NCI-H2081 (cell line): ENCODE measurements around the gene WDR45.

Experiments
- DNase-seq, 2 experiments: peaks; one replicate each; lab custom pipeline; 2025; lab: John Stamatoyannopoulos, UW

WDR45 gene

DNA sequence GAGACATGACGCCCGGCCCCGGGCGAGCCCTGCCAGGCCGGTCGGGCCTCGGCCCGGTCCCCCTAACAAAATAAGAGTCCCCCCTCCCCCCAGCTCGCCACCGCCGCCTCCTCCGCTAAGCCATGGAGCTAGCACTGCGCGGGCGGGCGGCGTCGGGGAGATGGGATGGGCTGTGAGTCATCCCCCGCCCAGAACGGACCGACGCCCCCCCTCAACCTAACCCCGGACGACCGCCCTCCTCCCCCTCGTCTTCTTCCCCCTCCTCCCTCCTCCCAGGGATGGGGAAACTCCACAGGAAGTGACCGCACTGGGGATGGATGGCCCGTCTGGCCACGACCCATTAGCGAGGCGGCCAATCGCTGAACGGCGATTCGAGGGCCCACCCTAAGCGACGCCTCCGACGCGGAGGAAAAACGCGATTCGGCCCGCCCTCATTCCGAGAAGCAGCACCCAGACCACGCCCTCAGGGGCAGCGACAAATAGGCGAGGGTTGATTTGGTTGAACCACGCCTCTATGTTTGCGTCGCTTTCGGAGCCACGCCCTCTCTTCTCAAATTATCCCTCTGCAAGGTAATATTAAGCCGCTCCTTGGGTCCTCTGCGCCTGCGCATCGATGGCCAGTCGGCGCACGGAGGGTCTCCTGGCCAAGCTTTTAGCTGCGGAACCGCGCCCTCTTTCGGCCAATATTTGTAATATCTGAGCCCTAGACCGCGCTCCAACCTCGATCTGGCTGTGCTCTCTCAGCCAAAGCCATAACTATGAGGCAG lies 36.3 kb downstream of the WDR45 start, which contains the start of gene TFE3:
Gene TFE3, minus strand, starts transcription at position 138 of the 767 bp plus-strand sequence. Its CDS starts 131 bp downstream, at position 7.
- DNase-seq: peak; percentile 98 to 99

DNA sequence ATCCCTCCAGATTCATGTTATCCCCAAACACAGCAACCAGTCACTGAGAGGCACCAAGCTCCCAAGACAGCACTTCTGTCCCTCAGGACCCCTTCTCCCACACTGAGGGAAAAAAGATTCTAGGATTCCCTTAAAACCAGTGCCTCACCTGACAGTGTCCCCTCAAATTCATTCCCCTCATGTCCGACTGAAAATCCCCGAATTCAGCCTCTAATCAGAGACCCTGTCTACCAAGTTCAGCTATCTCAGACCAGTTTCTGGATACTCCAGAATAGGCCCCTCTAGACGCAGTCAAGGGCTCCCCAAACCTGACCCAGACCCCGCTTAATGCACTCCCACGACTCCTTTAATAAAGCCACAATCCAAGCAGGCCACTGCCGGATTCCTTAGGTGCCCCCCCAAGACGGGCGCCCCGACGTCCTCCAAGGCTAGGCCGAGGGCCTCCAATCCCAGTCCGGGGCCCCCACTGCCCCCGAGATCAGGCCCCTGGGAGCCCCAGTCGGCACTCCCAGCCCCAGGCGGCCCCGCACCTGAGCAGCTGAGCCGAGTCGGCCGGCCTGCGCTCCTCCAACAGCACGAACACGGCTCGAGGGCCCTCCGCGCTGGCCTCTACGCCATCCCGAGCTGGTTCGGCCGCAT lies 37.0 kb downstream of the WDR45 start:
- DNase-seq: no peak

DNA sequence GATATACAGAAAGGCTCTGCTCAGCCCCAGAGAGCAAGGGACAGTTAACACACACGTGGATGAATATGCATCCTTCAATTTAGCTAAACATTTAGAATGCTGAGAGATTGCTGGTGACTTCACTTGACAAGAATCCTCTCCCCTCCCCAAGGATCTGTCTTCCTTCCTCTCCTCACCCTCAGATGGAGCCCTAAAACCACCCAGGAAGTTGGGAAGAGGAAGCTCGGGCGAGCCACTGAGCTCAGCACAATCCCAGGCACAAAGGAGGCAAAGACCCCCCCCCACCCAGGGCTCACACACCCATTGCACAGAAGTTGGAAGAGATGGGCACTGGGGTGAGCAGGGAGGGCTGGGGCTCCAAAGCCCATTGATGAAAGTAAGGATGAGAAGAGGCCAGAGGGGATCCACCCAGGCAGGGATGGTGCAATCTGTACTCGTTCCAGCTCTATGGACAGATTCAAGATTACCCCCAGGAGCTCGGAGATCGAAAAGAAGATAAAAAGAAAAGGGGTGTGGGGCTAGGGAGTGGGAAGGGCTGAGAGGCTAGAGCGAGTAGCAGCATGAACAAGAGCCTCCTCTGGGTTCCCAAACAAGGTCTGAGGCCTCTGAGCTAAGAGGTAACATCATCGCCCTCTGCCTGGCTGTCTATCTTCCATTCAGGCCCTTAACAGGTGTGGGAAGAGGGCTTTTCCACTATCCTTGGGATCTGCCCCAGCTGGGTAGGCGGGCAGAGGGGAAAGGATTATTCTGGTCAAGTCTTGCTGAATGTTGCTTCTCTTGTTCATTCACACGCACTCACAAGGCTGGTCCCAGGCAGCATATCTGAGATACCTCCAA lies 37.7 kb downstream of the WDR45 start:
- DNase-seq: no peak

DNA sequence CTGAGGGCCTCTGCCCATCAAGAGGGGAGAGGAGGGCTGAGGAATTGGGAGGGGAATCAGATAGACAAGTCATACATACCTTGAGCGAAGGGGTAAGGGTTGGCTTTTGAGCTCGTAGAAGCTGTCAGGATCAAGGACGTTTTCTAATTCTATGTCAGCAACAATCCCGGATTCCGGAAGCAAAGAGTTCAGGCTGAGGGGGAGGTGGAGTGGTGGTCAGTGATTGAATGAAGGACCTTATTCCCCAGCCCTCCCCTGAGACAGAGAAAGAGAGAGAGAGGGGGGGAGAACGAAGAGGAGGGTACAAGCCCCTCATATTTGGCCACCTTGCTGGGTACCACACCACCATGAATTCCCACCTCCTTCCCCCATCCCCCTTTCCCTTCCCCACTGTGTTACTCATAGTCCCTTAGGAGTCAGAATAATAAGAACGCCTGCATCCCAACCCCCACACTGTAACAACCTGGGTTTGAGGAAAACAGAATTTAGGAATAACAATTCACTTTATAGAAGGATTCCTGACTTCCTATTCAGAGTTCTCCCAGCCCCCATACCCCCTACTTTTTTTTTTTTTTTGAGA lies 39.2 kb downstream of the WDR45 start:
- DNase-seq: no peak

DNA sequence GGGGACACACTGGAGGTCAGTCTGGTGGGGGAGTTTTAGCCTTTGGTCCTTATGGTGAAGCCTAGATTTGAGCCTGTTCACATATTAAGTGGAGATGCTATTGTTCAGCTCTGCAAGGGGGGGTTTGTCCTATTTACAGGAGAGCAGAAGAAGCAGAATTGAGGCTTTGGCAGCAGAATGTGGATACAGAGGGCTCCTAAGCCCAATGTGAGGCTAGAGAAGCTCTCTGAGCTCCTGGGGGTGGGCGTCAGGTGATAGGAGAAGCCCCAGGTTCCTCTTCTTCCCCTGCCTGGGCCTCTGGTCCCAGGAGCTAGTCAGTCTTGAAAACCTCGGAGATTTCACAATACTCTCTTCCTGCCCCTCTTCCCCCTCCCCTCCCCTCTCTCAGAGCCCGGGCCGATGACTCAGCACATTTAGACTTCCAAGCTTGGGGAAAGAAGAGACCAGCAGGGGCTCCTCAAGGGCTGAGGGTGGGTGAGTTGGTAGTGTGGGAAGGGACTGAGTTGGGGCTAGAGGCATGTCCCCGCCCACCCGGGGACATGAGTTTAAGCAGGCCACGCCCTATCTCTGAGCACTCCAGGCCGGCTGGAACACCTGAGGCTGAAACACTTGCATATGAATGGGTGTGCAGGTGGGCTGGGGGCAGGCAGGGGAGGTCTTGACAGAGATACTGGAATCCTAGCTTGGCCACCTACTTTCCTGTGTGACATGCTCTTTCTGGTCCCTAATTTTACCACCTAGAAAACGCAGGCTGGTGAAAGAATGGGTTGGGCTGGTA lies 39.9 kb downstream of the WDR45 start:
- peak; percentile 35 to 42 for DNase-seq

DNA sequence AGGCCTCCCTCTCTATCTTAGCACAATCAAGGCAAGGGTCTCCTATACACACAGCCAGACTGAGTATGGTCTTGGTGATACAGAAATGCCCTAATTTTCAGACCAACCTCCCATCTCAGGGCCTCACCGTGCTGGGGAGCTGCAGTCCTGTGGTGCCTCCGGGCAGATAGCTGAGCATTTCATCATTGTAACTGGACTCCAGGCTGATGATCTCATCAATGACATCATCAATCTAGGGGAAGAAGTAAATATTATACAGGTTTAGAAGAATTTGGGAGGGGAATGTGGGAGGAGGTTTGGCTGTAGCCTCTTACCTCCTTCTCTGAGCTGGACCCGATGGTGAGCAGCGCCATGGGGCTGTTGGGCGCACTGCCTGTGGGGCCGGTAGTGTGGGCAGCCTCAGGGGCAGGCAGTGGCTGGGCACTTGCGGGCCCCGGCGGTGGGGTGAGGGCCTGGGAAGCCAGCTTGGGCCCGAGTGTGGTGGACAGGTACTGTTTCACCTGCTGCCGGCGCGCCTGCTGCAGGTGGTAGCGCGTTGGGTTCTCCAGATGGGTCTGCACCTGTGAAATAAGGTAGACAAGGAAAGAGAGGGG lies 41.7 kb downstream of the WDR45 start:
- no peak for DNase-seq

DNA sequence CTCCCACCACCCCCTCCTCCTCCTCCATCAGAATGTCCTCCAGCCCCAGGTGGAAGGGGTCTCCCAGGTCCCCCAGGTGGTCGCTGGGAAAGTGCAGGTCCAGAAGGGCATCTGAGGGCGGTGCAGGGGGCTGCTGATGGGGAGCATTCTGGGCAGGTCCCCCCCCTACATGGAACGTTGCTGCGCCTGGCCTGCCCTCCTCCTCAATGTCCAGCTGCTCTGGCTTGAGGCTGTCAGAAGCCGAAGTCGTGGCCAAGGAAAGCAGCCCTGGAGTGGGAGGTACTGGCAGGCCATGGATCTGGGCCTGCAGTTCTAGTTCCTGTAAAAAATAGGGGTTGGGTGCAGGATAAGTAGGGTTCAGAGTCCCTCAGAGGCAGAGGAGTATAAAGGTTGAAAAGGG lies 49.4 kb downstream of the WDR45 start:
- no peak for DNase-seq

DNA sequence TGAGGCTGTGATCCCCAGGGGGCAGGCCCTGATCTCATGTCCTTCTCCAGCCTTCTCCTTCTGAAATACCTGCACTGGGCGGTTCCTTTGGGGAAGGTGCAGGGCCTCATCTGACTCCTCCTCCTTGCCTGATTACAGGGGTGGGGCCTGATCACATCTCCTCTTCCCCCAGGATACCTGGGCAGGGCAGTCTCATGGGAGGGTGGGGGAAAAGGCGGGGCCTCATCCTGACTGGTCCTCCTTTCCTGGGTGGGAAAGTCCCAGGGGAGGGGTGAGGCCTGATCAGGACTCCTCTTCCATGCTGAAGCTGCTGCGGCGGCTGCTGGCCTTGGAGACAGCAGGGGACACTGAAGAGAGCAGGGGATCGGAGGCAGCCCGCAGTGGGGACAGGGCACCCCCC lies 49.8 kb downstream of the WDR45 start:
- DNase-seq: no peak
